ENCODE data around the gene HERPUD2. TPM values are rescaled to one million over a fixed set of nuclear protein-coding genes. Genes with fewer than 3 reads are reported as not detected.
"Not testable (repeated sequence)": the region's sequence is repeated elsewhere in the genome, so short reads cannot be mapped to it uniquely, and the experiment has no call there.

Gene HERPUD2
- total RNA-seq, 6 experiments from 2014 or later: 21.2 to 26.5 (median 22.6) TPM

DNA sequence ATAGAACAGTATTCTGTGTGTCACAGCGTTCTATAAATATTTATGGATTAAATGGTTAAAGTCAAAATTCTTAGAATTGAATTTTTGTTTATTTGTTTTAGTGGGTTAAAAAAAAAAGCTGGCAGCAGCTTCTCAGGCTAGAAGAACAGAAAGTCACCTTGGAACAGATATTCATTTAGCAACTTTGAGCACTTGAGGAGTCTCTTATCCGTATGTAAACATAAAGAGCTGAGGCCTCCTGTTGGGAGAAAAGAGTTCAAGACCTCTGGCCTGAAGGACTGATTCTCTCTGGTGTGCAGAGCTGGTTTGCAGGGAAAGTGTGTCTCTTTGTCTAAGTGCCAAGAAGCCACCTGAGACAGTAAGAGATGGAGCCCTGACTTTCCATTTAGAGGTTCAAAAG lies 109.9 kb downstream of the HERPUD2 start:
- Mint-ChIP-seq H3K4me1 (ENCODE audit: low read depth) (no peaks in the 10 kb centered on the region), H3K27me3 (ENCODE audit: insufficient read depth) (peaks cover 5% of the 10 kb centered on the region), H3K27ac (no peak overlapping the region)

GRCh38 chr7:35584533-35584932 lies 110.4 kb downstream of the HERPUD2 start:
- DNase-seq; H3K27ac Mint-ChIP-seq; H3K4me1 Mint-ChIP-seq (ENCODE audit: low read depth); H3K4me3 Mint-ChIP-seq; H3K36me3 Mint-ChIP-seq (ENCODE audit: low read depth); H3K9me3 Mint-ChIP-seq; H3K27me3 Mint-ChIP-seq (ENCODE audit: insufficient read depth): not testable (repeated sequence)

More for the DNA sequence above, 109.9 kb downstream of the HERPUD2 start:
- H3K9me3 Mint-ChIP-seq: no peaks in the 10 kb centered on the region
- H3K4me3 Mint-ChIP-seq: no peak overlapping the region
- TF ChIP-seq CTCF (IDR thresholded peaks at IDR 0.05): no peak
- H3K36me3 Mint-ChIP-seq (ENCODE audit: low read depth): no peaks in the 10 kb centered on the region
- no peak for DNase-seq

Other genes with a start within 250 kb of the HERPUD2 start
- gene SEPTIN7, start 105.9 kb upstream of the HERPUD2 start, total RNA-seq (2021; fragmentation: NEBNext Ultra II Directional; extraction: Animal tissue kit (Norgen Biotek cat#: 25700)): 100 to 1,000 TPM; 257 to 320 (median 291) TPM